Trophoblast cell (in vitro differentiated cells and primary cell): ENCODE measurements around the gene ZNF335.
A peak's percentile ranks its signal among the peaks of the same experiment; 100 is the strongest.

ENCODE experiments used
- DNase-seq, 2 donors: peaks; one replicate each; pipeline ENCODE4 v3.0.0-alpha.2; 2016
- H2AFZ ChIP-seq: 2 replicates; pipeline ENCODE4 v1.6.1; 2013; ENCODE audit warnings: low read length, moderate library complexity, mild to moderate bottlenecking; ENCODE audit not compliant: insufficient read depth, poor library complexity
- H2AK5ac ChIP-seq: 2 replicates; pipeline ENCODE4 v1.6.1; 2013; ENCODE audit warnings: mild to moderate bottlenecking, low read length
- H2BK120ac ChIP-seq: 2 replicates; pipeline ENCODE4 v1.6.1; 2013; ENCODE audit warnings: low read length, mild to moderate bottlenecking, moderate library complexity; ENCODE audit not compliant: insufficient read depth, poor library complexity
- H2BK12ac ChIP-seq: 2 replicates; pipeline ENCODE4 v1.6.1; 2013; ENCODE audit warnings: mild to moderate bottlenecking, low read length, moderate library complexity
- H2BK5ac ChIP-seq: 2 replicates; pipeline ENCODE4 v1.6.1; 2013; ENCODE audit warnings: low read length, low read depth, moderate library complexity, mild to moderate bottlenecking; ENCODE audit not compliant: poor library complexity
- H3K14ac ChIP-seq: 2 replicates; pipeline ENCODE4 v1.6.1; 2013; ENCODE audit warnings: mild to moderate bottlenecking, low read length
- H3K18ac ChIP-seq: 2 replicates; pipeline ENCODE4 v1.6.1; 2013; ENCODE audit warnings: mild to moderate bottlenecking, low read length
- H3K23ac ChIP-seq: 2 replicates; pipeline ENCODE4 v1.6.1; 2013; ENCODE audit warnings: low read length
- H3K27ac ChIP-seq: 2 replicates; pipeline ENCODE4 v1.5.1; 2013; ENCODE audit warnings: low read depth, mild to moderate bottlenecking, inconsistent platforms, low read length, moderate library complexity
- H3K27me3 ChIP-seq: 2 replicates; pipeline ENCODE4 v1.6.1; 2013; ENCODE audit warnings: inconsistent platforms, mild to moderate bottlenecking, low read length, moderate library complexity; ENCODE audit not compliant: insufficient read depth
- H3K36me3 ChIP-seq, 2 experiments: 1 replicate in 1 of 2; 2 replicates in 1 of 2; pipeline ENCODE4 v1.6.1; 2013; ENCODE audit warnings: low read length in 2 of 2, mild to moderate bottlenecking in 2 of 2, moderate library complexity in 1 of 2; ENCODE audit not compliant: insufficient read depth in 2 of 2, control insufficient read depth in 1 of 2
- H3K4ac ChIP-seq: 2 replicates; pipeline ENCODE4 v1.6.1; 2013; ENCODE audit warnings: low read depth, mild to moderate bottlenecking, low read length, moderate library complexity
- H3K4me1 ChIP-seq, 2 experiments: 1 replicate in 1 of 2; 2 replicates in 1 of 2; pipeline ENCODE4 v1.6.1; 2013; ENCODE audit warnings: low read length in 2 of 2, mild to moderate bottlenecking in 2 of 2, moderate library complexity in 1 of 2; ENCODE audit not compliant: insufficient read depth in 2 of 2, control insufficient read depth in 1 of 2
- H3K4me2 ChIP-seq: 2 replicates; pipeline ENCODE4 v1.6.1; 2013; ENCODE audit warnings: inconsistent platforms, mild to moderate bottlenecking, low read length, moderate library complexity
- H3K4me3 ChIP-seq: 2 replicates; pipeline ENCODE4 v1.5.1; 2013; ENCODE audit warnings: mild to moderate bottlenecking, low read depth, low read length, inconsistent platforms
- H3K79me1 ChIP-seq: one replicate; pipeline ENCODE4 v1.6.1; 2013; ENCODE audit warnings: low read length
- H3K79me2 ChIP-seq: 2 replicates; pipeline ENCODE4 v1.6.1; 2013; ENCODE audit warnings: low read length, mild to moderate bottlenecking; ENCODE audit not compliant: control insufficient read depth, insufficient read depth, poor library complexity
- H3K9ac ChIP-seq: 2 replicates; pipeline ENCODE4 v1.6.1; 2013; ENCODE audit warnings: mild to moderate bottlenecking, low read length
- H3K9me3 ChIP-seq: 2 replicates; pipeline ENCODE4 v1.6.1; 2013; ENCODE audit warnings: low read depth, mild to moderate bottlenecking, control low read depth, inconsistent platforms, low read length; ENCODE audit not compliant: insufficient read depth
- H4K12ac ChIP-seq: 2 replicates; pipeline ENCODE4 v1.6.1; 2013; ENCODE audit warnings: low read depth, mild to moderate bottlenecking, low read length, moderate library complexity
- H4K8ac ChIP-seq: 2 replicates; pipeline ENCODE4 v1.6.1; 2013; ENCODE audit warnings: low read depth, mild to moderate bottlenecking, low read length, moderate library complexity
- H4K91ac ChIP-seq: one replicate; pipeline ENCODE4 v1.6.1; 2013; ENCODE audit warnings: low read depth, mild to moderate bottlenecking, low read length, moderate library complexity
- WGBS: extraction: QIAGEN DNeasy Blood & Tissue Kit; methylation state at CpG from one replicate; pipeline ENCODE4 v1.1.7; 2013; ENCODE audit warnings: missing lambda C conversion rate; ENCODE audit not compliant: insufficient read length, insufficient coverage; ENCODE audit errors: extremely low coverage; 5-methylcytosine and 5-hydroxymethylcytosine counted together

ZNF335 gene

DNA sequence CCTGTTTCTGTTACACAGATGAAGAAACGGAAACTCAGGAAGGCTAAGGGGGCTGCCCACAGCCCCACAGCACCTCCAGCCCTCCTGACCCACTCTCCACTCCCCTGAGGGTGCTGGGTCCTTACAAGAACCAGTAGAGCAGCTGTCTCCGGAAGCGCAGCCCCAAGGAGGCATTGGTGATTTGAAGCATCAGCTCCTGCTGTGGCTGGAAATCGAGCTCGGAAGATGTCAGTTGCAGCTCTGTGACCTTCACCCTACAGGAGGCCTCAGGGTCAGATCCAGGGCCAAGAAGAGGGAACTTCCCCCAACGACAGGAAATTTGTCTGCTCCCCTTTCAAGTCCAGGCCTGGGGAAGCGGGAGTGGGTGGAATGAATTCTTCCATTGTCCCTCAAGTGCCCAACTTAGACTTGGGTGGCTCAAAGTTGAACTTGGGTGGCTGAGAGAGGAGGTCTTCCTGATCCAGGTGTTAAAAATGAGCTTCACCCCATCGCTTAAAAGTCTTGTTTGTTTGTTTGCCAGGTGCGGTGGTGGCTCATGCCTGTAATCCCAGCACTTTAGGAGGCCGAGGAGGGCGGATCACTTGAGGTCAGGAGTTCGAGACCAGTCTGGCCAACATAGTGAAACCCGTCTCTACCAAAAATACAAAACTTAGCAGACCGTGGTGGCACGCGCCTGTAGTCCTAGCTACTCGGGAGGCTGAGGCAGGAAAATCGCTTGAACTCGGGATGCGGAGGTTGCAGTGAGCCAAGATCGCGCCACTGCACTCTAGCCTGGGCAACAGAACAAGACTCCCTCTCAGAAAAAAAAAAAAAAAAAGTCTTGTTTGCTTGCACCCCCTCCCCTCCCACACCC lies 62.0 kb downstream of the ZNF335 start:
- Histone ChIP-seq H3K79me1 (peaks cover 10% of the 10 kb centered on the region), H3K23ac (no peak overlapping the region), H3K4me1 (peaks cover 11 to 16% of the 10 kb centered on the region in 2 experiments), H3K4me3 (no peak overlapping the region), H3K9ac (no peak overlapping the region), H2BK5ac (no peak overlapping the region), H3K18ac (no peak overlapping the region), H3K79me2 (no peaks in the 10 kb centered on the region), H2BK120ac (no peak overlapping the region), H2AFZ (no peak overlapping the region), H3K4me2 (peak overlapping the region; percentile 23), H4K8ac (peak overlapping the region; percentile 9), H3K9me3 (no peaks in the 10 kb centered on the region), H4K12ac (no peak overlapping the region), H3K4ac (no peak overlapping the region), H3K36me3 (peaks cover 2 to 5% of the 10 kb centered on the region in 2 experiments), H2AK5ac (no peak overlapping the region), H3K27ac (no peak overlapping the region), H3K14ac (no peak overlapping the region), H2BK12ac (no peak overlapping the region), H4K91ac (no peak overlapping the region), H3K27me3 (no peaks in the 10 kb centered on the region)
- WGBS, result no CpG with 5 or more reads among the region's 22 CpGs
- DNase-seq, result no peak

DNA sequence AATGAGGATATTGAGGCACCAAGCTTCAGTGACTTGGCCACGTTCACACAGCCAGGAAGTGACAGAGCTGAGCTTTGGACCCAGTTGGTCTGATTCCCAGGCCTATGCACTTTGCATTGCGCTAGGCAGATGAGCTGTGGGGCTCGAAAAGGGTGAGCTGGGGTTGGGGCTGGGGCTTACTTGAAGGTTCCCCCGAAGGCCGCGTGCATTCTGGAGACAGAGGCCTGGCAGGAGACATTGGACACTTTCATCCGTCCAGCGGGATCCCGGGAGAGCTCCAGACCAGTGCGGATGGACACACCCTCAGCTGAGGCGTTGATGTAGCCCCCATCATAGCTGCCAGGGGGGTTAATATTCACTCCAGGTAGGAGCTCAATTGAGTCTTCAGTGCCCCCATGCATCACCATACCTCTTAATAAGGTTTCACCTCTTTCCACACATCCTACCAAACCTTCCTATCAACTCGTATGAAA lies 62.6 kb downstream of the ZNF335 start:
- Histone ChIP-seq H3K4ac (no peak overlapping the region), H2AK5ac (no peak overlapping the region), H2BK12ac (no peak overlapping the region), H3K14ac (no peak overlapping the region), H3K4me2 (no peak overlapping the region), H3K9me3 (no peaks in the 10 kb centered on the region), H4K12ac (no peak overlapping the region), H3K9ac (no peak overlapping the region), H3K4me3 (no peak overlapping the region), H2BK120ac (no peak overlapping the region), H3K79me2 (no peaks in the 10 kb centered on the region), H4K91ac (no peak overlapping the region), H2AFZ (no peak overlapping the region), H3K27me3 (no peaks in the 10 kb centered on the region), H3K18ac (no peak overlapping the region), H4K8ac (no peak overlapping the region), H3K27ac (no peak overlapping the region), H3K79me1 (peaks cover 10% of the 10 kb centered on the region), H3K4me1 (peaks cover 11 to 16% of the 10 kb centered on the region in 2 experiments), H3K36me3 (peaks cover 7 to 10% of the 10 kb centered on the region in 2 experiments), H2BK5ac (no peak overlapping the region), H3K23ac (no peak overlapping the region)
- no peak for DNase-seq
- 100% methylated on average over 1 of the region's 12 CpGs for WGBS

DNA sequence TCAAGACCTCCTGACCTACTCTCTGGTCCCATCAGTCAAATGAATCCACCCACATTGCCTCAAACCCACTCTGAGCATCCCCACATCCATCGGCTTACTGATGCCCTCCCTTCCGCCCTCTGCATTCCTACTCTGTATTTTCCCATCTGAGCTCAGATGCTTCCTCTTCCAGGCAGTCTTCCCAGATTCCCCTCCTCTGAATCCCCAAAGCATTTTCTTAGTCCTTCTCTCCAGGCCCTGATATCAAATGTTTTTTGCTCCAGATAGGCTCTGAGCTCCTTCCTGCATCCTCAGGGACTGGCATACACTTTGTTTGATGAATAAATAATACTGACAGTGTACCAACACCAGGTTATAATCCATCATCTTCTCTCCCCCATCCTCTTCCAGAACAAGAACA lies 63.9 kb downstream of the ZNF335 start:
- Histone ChIP-seq H2AFZ (no peak overlapping the region), H3K9me3 (no peaks in the 10 kb centered on the region), H3K36me3 (peaks cover 7 to 10% of the 10 kb centered on the region in 2 experiments), H3K14ac (no peak overlapping the region), H4K91ac (no peak overlapping the region), H3K27ac (no peak overlapping the region), H3K9ac (no peak overlapping the region), H3K23ac (no peak overlapping the region), H3K27me3 (no peaks in the 10 kb centered on the region), H2BK12ac (no peak overlapping the region), H2BK5ac (no peak overlapping the region), H2BK120ac (no peak overlapping the region), H3K4me3 (no peak overlapping the region), H3K4me2 (no peak overlapping the region), H2AK5ac (no peak overlapping the region), H4K8ac (no peak overlapping the region), H3K79me1 (peaks cover 10% of the 10 kb centered on the region), H4K12ac (no peak overlapping the region), H3K18ac (no peak overlapping the region), H3K4ac (no peak overlapping the region), H3K4me1 (peaks cover 11 to 16% of the 10 kb centered on the region in 2 experiments), H3K79me2 (no peaks in the 10 kb centered on the region)
- no peak for DNase-seq
- no CpG with 5 or more reads among the region's 2 CpGs for WGBS

DNA sequence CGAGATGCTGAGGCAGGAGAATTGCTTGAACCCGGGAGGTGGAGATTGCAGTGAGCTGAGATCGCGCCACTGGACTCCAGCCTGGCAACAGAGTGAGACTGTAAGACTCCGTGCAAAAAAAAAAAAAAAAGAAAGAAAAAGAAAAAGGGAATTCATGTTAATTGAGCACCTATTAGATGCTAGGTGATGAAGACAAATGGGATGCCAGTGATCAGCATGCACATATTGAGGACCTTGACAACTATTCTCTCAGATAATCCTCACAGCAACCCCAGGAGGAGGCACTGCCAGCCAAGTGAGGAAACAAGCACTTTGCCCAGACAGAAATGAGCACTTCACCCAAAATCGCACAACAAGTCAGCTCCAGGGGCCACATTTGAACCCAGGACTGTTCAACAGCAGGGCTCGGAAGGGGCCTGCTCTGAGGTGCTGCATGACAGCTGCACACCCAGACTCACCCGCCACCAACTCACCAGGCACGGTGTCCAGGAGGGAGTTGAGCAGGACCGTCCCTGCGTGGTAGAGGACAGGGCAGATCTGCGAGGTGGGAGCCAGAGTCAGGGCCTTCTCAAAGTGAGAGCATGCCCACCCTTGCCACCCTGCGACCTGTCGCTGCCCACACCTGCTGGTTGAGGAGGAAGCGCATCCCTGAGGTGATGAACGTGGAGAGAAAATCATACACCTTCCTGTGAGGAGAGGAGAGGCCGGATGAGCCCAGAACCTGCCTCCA lies 64.6 kb downstream of the ZNF335 start:
- H2BK120ac ChIP-seq, result no peak overlapping the region
- H2AFZ ChIP-seq, result no peak overlapping the region
- H3K27ac ChIP-seq, result no peak overlapping the region
- no peaks in the 10 kb centered on the region for H3K9me3 ChIP-seq
- no peak overlapping the region for H3K4ac ChIP-seq
- WGBS, result no CpG with 5 or more reads among the region's 17 CpGs
- no peak overlapping the region for H2BK12ac ChIP-seq
- no peak overlapping the region for H3K23ac ChIP-seq
- no peak overlapping the region for H3K18ac ChIP-seq
- H3K4me2 ChIP-seq, result no peak overlapping the region
- no peak for DNase-seq
- no peaks in the 10 kb centered on the region for H3K27me3 ChIP-seq
- no peak overlapping the region for H3K9ac ChIP-seq
- H3K4me1 ChIP-seq, result peaks cover 10 to 14% of the 10 kb centered on the region in 2 experiments
- H4K91ac ChIP-seq, result no peak overlapping the region
- no peak overlapping the region for H4K8ac ChIP-seq
- H3K14ac ChIP-seq, result no peak overlapping the region
- H3K79me2 ChIP-seq, result no peaks in the 10 kb centered on the region
- H3K79me1 ChIP-seq, result peaks cover 8% of the 10 kb centered on the region
- H4K12ac ChIP-seq, result no peak overlapping the region
- peaks cover 7 to 10% of the 10 kb centered on the region in 2 experiments for H3K36me3 ChIP-seq
- H2AK5ac ChIP-seq, result no peak overlapping the region
- no peak overlapping the region for H3K4me3 ChIP-seq
- no peak overlapping the region for H2BK5ac ChIP-seq
